Hematopoietic multipotent progenitor cell treated with erythropoietin and hydrocortisone succinate and interleukin-3 and kit ligand, for 17 days (in vitro differentiated cells): ENCODE results near the gene BDH1.

ENCODE experiments used
- DNase-seq: peaks from one replicate; pipeline ENCODE4 v3.0.0-alpha.2; 2015; ENCODE audit warnings: low spot score

The BDH1 gene

GRCh38 chr3:197504641-197505121 is 51.1 kb downstream of the BDH1 start:
- no peak for DNase-seq

- DNase-seq = no peak
These were observed 51.5 kb downstream of the BDH1 start for GRCh38 chr3:197504229-197504628.

GRCh38 chr3:197503652-197504051 is 52.1 kb downstream of the BDH1 start:
- no peak for DNase-seq

- peak; percentile 14 for DNase-seq
These were observed 53.7 kb downstream of the BDH1 start for GRCh38 chr3:197501879-197502620.

GRCh38 chr3:197501496-197501878 is 54.3 kb downstream of the BDH1 start:
- no peak for DNase-seq

- no peak for DNase-seq
These were observed 55.0 kb downstream of the BDH1 start for GRCh38 chr3:197500812-197501211.

GRCh38 chr3:197499427-197499826 is 56.3 kb downstream of the BDH1 start:
- DNase-seq = no peak

GRCh38 chr3:197498499-197499241 is 57.1 kb downstream of the BDH1 start:
- no peak for DNase-seq

- DNase-seq = no peak
These were observed 59.0 kb downstream of the BDH1 start for GRCh38 chr3:197496746-197497125.

GRCh38 chr3:197495999-197496745 is 59.6 kb downstream of the BDH1 start:
- no peak for DNase-seq

- DNase-seq = no peak
These were observed 60.3 kb downstream of the BDH1 start for GRCh38 chr3:197495499-197495898.

- no peak for DNase-seq
These were observed 60.7 kb downstream of the BDH1 start for GRCh38 chr3:197495059-197495455.

GRCh38 chr3:197494366-197495058 is 61.3 kb downstream of the BDH1 start:
- no peak for DNase-seq

GRCh38 chr3:197493049-197493448 is 62.7 kb downstream of the BDH1 start:
- DNase-seq = no peak

- DNase-seq = no peak
These were observed 63.7 kb downstream of the BDH1 start for GRCh38 chr3:197491923-197492664.

GRCh38 chr3:197491478-197491877 is 64.3 kb downstream of the BDH1 start:
- DNase-seq = no peak

- DNase-seq = no peak
These were observed 65.4 kb downstream of the BDH1 start for GRCh38 chr3:197490098-197491058.

GRCh38 chr3:197487911-197488391 is 67.8 kb downstream of the BDH1 start:
- DNase-seq = no peak

- DNase-seq = no peak
These were observed 68.9 kb downstream of the BDH1 start for GRCh38 chr3:197486861-197487260.

- no peak for DNase-seq
These were observed 70.6 kb downstream of the BDH1 start for GRCh38 chr3:197485143-197485542.
